Measurements from ENCODE around the gene LYRM1. TPM values are rescaled to one million over a fixed set of nuclear protein-coding genes. Genes with fewer than 3 reads are reported as not detected.

LYRM1 gene
- polyA plus RNA-seq, 1 donor: 72.6 TPM

DNA sequence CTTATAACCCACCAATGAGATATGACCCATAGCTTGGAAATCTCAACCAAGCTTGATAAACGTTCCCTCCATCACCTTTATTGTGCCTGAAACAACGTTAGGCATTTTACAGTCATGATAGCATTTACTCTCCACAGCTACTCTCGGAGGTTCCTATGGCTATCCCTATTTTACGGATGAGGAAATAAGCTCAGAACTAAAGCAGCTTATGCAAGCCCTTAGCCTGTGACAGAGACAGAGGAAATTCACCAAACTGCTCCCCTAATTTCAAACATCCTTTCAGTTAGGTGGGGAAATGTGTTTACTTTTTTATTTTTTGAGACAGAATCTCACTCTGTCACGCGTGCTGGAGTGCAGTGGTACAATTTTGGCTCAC is 19.1 kb upstream of the LYRM1 start:
- H3K27me3 ChIP-seq (ENCODE audit: control insufficient read depth, insufficient read depth, low read length): no peaks in the 10 kb centered on the region
- peak overlapping the region; percentile 64 for H3K27ac ChIP-seq (ENCODE audit: low read length)
- H3K9me3 ChIP-seq (ENCODE audit: control insufficient read depth, low read depth, low read length): no peaks in the 10 kb centered on the region
- no peak overlapping the region for H3K4me3 ChIP-seq (ENCODE audit: low read length)
- peaks cover 2% of the 10 kb centered on the region for H3K36me3 ChIP-seq (ENCODE audit: control insufficient read depth, insufficient read depth, low read length)
- H3K4me1 ChIP-seq (ENCODE audit: control insufficient read depth, insufficient read depth, low read length): peaks cover 62% of the 10 kb centered on the region
- WGBS (ENCODE audit: insufficient coverage, low lambda C conversion rate): no CpG with 5 or more reads among the region's 6 CpGs
- no peak for DNase-seq

GRCh38 chr16:20883554-20884239 is 16.9 kb upstream of the LYRM1 start:
- H3K9me3 ChIP-seq (ENCODE audit: control insufficient read depth, low read depth, low read length): no peaks in the 10 kb centered on the region
- peak overlapping the region; percentile 75 for H3K27ac ChIP-seq (ENCODE audit: low read length)
- peak; percentile 41 to 75 for DNase-seq
- H3K36me3 ChIP-seq (ENCODE audit: control insufficient read depth, insufficient read depth, low read length): peaks cover 2% of the 10 kb centered on the region
- no peak overlapping the region for H3K4me3 ChIP-seq (ENCODE audit: low read length)
- 14% methylated on average over 1 of the region's 5 CpGs for WGBS (ENCODE audit: insufficient coverage, low lambda C conversion rate)
- peaks cover 66% of the 10 kb centered on the region for H3K4me1 ChIP-seq (ENCODE audit: control insufficient read depth, insufficient read depth, low read length)
- H3K27me3 ChIP-seq (ENCODE audit: control insufficient read depth, insufficient read depth, low read length): no peaks in the 10 kb centered on the region

GRCh38 chr16:20884240-20884556 is 16.4 kb upstream of the LYRM1 start:
- no CpG with 5 or more reads among the region's 1 CpG for WGBS (ENCODE audit: insufficient coverage, low lambda C conversion rate)
- Histone ChIP-seq H3K36me3 (ENCODE audit: control insufficient read depth, insufficient read depth, low read length) (peaks cover 2% of the 10 kb centered on the region), H3K27ac (ENCODE audit: low read length) (peak overlapping the region; percentile 75), H3K4me3 (ENCODE audit: low read length) (no peak overlapping the region), H3K4me1 (ENCODE audit: control insufficient read depth, insufficient read depth, low read length) (peaks cover 67% of the 10 kb centered on the region), H3K9me3 (ENCODE audit: control insufficient read depth, low read depth, low read length) (no peaks in the 10 kb centered on the region), H3K27me3 (ENCODE audit: control insufficient read depth, insufficient read depth, low read length) (no peaks in the 10 kb centered on the region)
- peak in 1 of 2 donors; percentile 51 for DNase-seq

DNA sequence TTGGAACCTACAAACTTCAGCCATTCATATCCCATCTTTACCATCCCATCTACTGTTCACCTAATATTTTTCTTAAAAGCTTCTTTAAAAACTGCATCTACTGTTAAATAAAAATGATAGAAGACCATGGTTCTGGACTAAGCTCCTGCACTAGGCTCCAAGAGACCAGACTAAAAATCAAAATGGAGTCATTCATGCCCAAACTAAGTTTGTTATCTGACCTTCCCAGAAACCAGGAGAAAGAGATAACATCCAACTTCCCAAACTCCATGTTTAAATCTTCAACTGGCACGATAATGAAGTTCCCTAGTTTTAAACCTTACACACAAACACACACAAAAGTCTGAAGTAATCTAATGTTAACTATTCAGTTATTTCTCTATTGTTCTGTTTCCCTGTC is 14.3 kb upstream of the LYRM1 start:
- Histone ChIP-seq H3K27ac (ENCODE audit: low read length) (no peak overlapping the region), H3K9me3 (ENCODE audit: control insufficient read depth, low read depth, low read length) (no peaks in the 10 kb centered on the region), H3K4me1 (ENCODE audit: control insufficient read depth, insufficient read depth, low read length) (peaks cover 62% of the 10 kb centered on the region), H3K27me3 (ENCODE audit: control insufficient read depth, insufficient read depth, low read length) (no peaks in the 10 kb centered on the region), H3K36me3 (ENCODE audit: control insufficient read depth, insufficient read depth, low read length) (peaks cover 3% of the 10 kb centered on the region), H3K4me3 (ENCODE audit: low read length) (no peak overlapping the region)
- no peak for DNase-seq
- WGBS (ENCODE audit: insufficient coverage, low lambda C conversion rate): no CpG with 5 or more reads among the region's 1 CpG

DNA sequence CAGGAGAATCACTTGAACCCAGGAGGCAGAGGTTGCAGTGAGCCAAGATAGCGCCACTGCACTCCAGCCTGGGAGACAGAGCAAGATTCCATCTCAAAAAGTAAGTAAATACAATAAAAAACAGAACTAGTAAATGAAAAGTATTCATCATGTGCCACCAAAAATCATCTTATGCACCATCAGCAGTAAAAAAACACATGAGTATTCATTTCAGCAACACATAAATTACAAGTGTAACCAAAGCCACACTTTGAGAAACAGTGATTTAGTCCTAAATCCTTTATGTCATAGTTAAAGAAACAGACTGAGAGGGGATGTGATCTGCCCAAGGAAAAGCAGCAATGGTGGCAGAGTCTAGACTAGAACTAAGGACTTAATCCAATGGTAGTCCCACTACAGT is 13.4 kb upstream of the LYRM1 start:
- H3K27me3 ChIP-seq (ENCODE audit: control insufficient read depth, insufficient read depth, low read length): no peaks in the 10 kb centered on the region
- no CpG with 5 or more reads among the region's 1 CpG for WGBS (ENCODE audit: insufficient coverage, low lambda C conversion rate)
- no peak overlapping the region for H3K4me3 ChIP-seq (ENCODE audit: low read length)
- H3K36me3 ChIP-seq (ENCODE audit: control insufficient read depth, insufficient read depth, low read length): peaks cover 10% of the 10 kb centered on the region
- no peaks in the 10 kb centered on the region for H3K9me3 ChIP-seq (ENCODE audit: control insufficient read depth, low read depth, low read length)
- H3K4me1 ChIP-seq (ENCODE audit: control insufficient read depth, insufficient read depth, low read length): peaks cover 54% of the 10 kb centered on the region
- H3K27ac ChIP-seq (ENCODE audit: low read length): peak overlapping the region; percentile 56
- no peak for DNase-seq

DNA sequence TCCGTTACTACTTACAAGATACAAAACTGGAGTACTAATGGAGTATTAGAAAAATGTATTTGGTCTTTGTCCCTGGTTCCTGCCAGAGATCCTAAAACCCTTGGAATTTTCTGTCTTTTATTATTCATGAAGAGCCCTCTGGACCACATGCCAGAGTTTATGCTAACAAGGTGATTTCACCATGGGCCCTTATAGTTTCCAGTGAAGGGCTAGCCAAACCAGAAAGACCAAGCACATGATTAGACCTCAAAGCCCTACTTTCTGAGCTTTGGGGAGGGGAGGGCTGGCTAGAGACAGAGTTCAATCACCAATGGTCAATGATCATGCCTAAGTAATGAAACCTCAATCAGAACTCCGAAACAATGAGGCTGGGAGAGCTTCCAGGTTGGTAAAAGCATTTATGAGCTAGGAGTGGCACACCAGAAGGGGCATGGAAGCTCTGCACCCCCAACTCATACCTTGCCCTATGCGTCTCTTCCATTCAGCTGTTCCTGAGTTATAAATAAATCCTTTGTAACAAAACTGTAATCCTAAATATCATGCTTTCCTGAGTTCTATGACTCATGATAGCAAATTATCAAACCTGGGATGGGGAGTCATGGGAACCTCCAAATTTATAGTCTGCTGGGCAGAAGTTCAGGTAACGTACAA is 10.8 kb upstream of the LYRM1 start:
- DNase-seq: peak in 1 of 2 donors; percentile 41
- Histone ChIP-seq H3K27ac (ENCODE audit: low read length) (peak overlapping the region; percentile 24), H3K4me1 (ENCODE audit: control insufficient read depth, insufficient read depth, low read length) (peaks cover 53% of the 10 kb centered on the region), H3K9me3 (ENCODE audit: control insufficient read depth, low read depth, low read length) (no peaks in the 10 kb centered on the region), H3K36me3 (ENCODE audit: control insufficient read depth, insufficient read depth, low read length) (peaks cover 28% of the 10 kb centered on the region), H3K4me3 (ENCODE audit: low read length) (no peak overlapping the region), H3K27me3 (ENCODE audit: control insufficient read depth, insufficient read depth, low read length) (no peaks in the 10 kb centered on the region)
- WGBS (ENCODE audit: insufficient coverage, low lambda C conversion rate): 100% methylated on average over 1 of the region's 4 CpGs

GRCh38 chr16:20894388-20894787 is 6.2 kb upstream of the LYRM1 start:
- no CpG with 5 or more reads among the region's 2 CpGs for WGBS (ENCODE audit: insufficient coverage, low lambda C conversion rate)
- Histone ChIP-seq H3K9me3 (ENCODE audit: control insufficient read depth, low read depth, low read length) (no peaks in the 10 kb centered on the region), H3K27ac (ENCODE audit: low read length) (no peak overlapping the region), H3K4me1 (ENCODE audit: control insufficient read depth, insufficient read depth, low read length) (peaks cover 33% of the 10 kb centered on the region), H3K4me3 (ENCODE audit: low read length) (no peak overlapping the region), H3K27me3 (ENCODE audit: control insufficient read depth, insufficient read depth, low read length) (no peaks in the 10 kb centered on the region), H3K36me3 (ENCODE audit: control insufficient read depth, insufficient read depth, low read length) (peaks cover 42% of the 10 kb centered on the region)
- no peak for DNase-seq

DNA sequence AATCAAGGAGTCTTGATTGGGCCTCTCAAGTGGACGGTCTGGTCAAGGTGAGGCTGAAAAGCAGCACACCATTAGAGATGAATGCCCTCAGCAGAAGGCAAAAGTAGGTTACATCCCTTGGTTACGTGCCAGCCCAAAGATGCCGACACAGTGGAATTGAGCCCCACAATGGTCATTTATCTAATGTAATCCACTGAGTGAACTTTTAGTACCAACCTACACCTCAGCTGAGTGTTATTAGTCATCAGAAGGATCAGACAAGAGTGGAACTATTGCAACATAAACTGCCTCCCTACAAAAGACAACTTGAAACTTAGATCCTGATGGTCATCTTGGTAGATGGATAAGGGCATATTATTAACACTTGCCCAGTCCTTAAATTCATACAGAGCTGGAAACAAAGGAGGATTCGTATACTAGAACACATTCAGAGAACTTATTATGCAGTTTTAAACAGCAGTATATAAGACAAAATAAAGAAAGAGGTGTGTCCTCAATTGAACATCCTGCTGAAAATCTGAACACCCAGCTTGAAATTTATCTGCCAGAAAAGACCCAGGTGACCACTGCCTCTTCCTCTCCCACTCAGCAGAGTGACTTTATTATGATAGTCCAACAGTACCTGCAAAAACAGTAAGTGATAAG is 3.2 kb upstream of the LYRM1 start:
- peak; percentile 72 to 85 for DNase-seq
- Histone ChIP-seq H3K27me3 (ENCODE audit: control insufficient read depth, insufficient read depth, low read length) (no peaks in the 10 kb centered on the region), H3K4me3 (ENCODE audit: low read length) (peak overlapping the region; percentile 92), H3K9me3 (ENCODE audit: control insufficient read depth, low read depth, low read length) (no peaks in the 10 kb centered on the region), H3K27ac (ENCODE audit: low read length) (peak overlapping the region; percentile 93), H3K36me3 (ENCODE audit: control insufficient read depth, insufficient read depth, low read length) (peaks cover 34% of the 10 kb centered on the region), H3K4me1 (ENCODE audit: control insufficient read depth, insufficient read depth, low read length) (peaks cover 32% of the 10 kb centered on the region)
- WGBS (ENCODE audit: insufficient coverage, low lambda C conversion rate): 40% methylated on average over 1 of the region's 4 CpGs

- Histone ChIP-seq H3K4me3 (ENCODE audit: low read length) (peak overlapping the region; percentile 92), H3K9me3 (ENCODE audit: control insufficient read depth, low read depth, low read length) (no peaks in the 10 kb centered on the region), H3K36me3 (ENCODE audit: control insufficient read depth, insufficient read depth, low read length) (peaks cover 33% of the 10 kb centered on the region), H3K27me3 (ENCODE audit: control insufficient read depth, insufficient read depth, low read length) (no peaks in the 10 kb centered on the region), H3K4me1 (ENCODE audit: control insufficient read depth, insufficient read depth, low read length) (peaks cover 38% of the 10 kb centered on the region), H3K27ac (ENCODE audit: low read length) (peak overlapping the region; percentile 93)
- DNase-seq: peak in 1 of 2 donors; percentile 25
- 56% methylated on average over 2 of the region's 3 CpGs for WGBS (ENCODE audit: insufficient coverage, low lambda C conversion rate)
Measured at GRCh38 chr16:20897922-20898321, 2.6 kb upstream of the LYRM1 start.

GRCh38 chr16:20899071-20899470 is 1.5 kb upstream of the LYRM1 start:
- WGBS (ENCODE audit: insufficient coverage, low lambda C conversion rate): 0% methylated on average over 1 of the region's 5 CpGs

More at GRCh38 chr16:20899071-20899470, 1.5 kb upstream of the LYRM1 start:
- Histone ChIP-seq H3K4me3 (ENCODE audit: low read length) (peak overlapping the region; percentile 92), H3K4me1 (ENCODE audit: control insufficient read depth, insufficient read depth, low read length) (peaks cover 44% of the 10 kb centered on the region), H3K27me3 (ENCODE audit: control insufficient read depth, insufficient read depth, low read length) (no peaks in the 10 kb centered on the region), H3K36me3 (ENCODE audit: control insufficient read depth, insufficient read depth, low read length) (peaks cover 29% of the 10 kb centered on the region), H3K9me3 (ENCODE audit: control insufficient read depth, low read depth, low read length) (no peaks in the 10 kb centered on the region), H3K27ac (ENCODE audit: low read length) (peak overlapping the region; percentile 93)
- DNase-seq: no peak

Measured in large intestine (tissue), 3 donors.